Activated T-cell treated with anti-CD3 and anti-CD28 coated beads, Interleukin-2, amount 50 U/mL, for 72 hours (primary cell): ENCODE data around the gene FMNL2. TPM values are rescaled to one million over a fixed set of nuclear protein-coding genes. Genes with fewer than 3 reads are reported as not detected.
A peak's percentile ranks its signal among the peaks of the same experiment; 100 is the strongest.

Experiments
- ATAC-seq, 2 donors: fragments of 150-1000 bp; cut with Tn5 transposase; replicated peaks in 1 of 2; 2 replicates each; pipeline ENCODE4 v1.10.0; 2021; ENCODE audit warnings: moderate library complexity in 2 of 2, mild to moderate bottlenecking in 1 of 2
- DNase-seq, 2 donors: peaks; one replicate each; pipeline ENCODE4 v3.0.0; 2021 to 2022; ENCODE audit warnings: mixed read lengths in 1 of 2
- H3K27ac Mint-ChIP-seq: one replicate; pipeline ENCODE4 v1.8.0; 2022; ENCODE audit warnings: mild to moderate bottlenecking, moderate library complexity, mixed read lengths
- H3K27me3 Mint-ChIP-seq: one replicate; pipeline ENCODE4 v1.8.0; 2022; ENCODE audit warnings: low read depth, mixed read lengths
- H3K36me3 Mint-ChIP-seq, 2 donors: one replicate each; pipeline ENCODE4 v1.8.0; 2022; ENCODE audit warnings: mixed read lengths in 2 of 2, mild to moderate bottlenecking in 1 of 2; ENCODE audit not compliant: insufficient read depth in 2 of 2
- H3K4me1 Mint-ChIP-seq: one replicate; pipeline ENCODE4 v1.8.0; 2022; ENCODE audit warnings: low read depth, mixed read lengths
- H3K4me3 Mint-ChIP-seq, 2 donors: one replicate each; pipeline ENCODE4 v1.8.0; 2022; ENCODE audit warnings: mild to moderate bottlenecking in 2 of 2, mixed read lengths in 2 of 2, moderate library complexity in 2 of 2
- H3K9me3 Mint-ChIP-seq, 2 donors: one replicate each; pipeline ENCODE4 v1.8.0; 2022; ENCODE audit warnings: mixed read lengths in 2 of 2
- total RNA-seq, 2 donors: library from RNA; stranded (reverse); gene quantifications; one replicate each; pipeline ENCODE4 v1.2.3, GENCODE V29; 2022

Gene FMNL2
- total RNA-seq, 2 donors from 2014 or later: 3.5 to 4.7 TPM

DNA sequence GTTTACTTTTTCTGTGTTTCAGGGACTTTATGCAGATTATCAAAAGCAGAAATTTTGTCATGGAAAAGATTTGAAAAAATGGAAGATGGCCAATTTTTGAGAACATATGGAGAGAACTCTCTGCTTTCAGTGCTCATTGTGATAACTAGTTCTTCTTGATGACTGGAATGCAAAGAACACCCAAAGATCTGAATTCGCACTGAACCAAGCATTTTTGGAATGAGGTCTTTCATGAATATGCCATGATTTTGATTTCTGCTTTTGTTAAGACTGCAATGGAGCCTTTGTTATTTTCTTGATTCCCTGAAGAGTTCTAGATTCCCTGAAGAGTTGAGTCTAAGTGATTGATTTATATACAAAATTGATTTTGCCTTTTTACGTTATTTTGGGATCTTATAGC lies 124.1 kb downstream of the FMNL2 start:
- DNase-seq: no peak
- no peaks in the 10 kb centered on the region for H3K36me3 Mint-ChIP-seq
- H3K9me3 Mint-ChIP-seq: no peaks in the 10 kb centered on the region
- H3K27ac Mint-ChIP-seq: no peak overlapping the region
- no peak for ATAC-seq
- H3K4me1 Mint-ChIP-seq: no peaks in the 10 kb centered on the region
- H3K27me3 Mint-ChIP-seq: peaks cover 21% of the 10 kb centered on the region
- H3K4me3 Mint-ChIP-seq: no peak overlapping the region

DNA sequence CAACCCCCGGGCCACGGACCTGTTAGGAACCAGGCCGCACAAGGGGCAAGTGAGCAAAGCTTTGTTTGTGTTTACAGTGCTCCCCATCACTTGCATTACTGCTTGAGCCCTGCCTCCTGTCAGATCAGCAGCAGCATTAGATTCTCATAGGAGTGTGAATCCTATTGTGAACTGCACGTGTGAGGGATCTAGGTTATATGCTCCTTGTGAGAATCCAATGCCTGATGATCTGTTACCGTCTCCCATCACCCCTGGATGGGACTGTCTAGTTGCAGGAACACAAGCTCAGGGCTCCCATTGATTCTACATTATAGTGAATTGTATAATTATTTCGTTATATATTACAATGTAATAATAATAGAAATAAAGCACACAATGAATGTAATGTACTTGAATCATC lies 125.6 kb downstream of the FMNL2 start:
- Mint-ChIP-seq H3K27me3 (peaks cover 13% of the 10 kb centered on the region), H3K4me1 (no peaks in the 10 kb centered on the region), H3K9me3 (no peaks in the 10 kb centered on the region), H3K27ac (no peak overlapping the region), H3K36me3 (no peaks in the 10 kb centered on the region), H3K4me3 (no peak overlapping the region)
- DNase-seq (no peak), ATAC-seq (no peak)

DNA sequence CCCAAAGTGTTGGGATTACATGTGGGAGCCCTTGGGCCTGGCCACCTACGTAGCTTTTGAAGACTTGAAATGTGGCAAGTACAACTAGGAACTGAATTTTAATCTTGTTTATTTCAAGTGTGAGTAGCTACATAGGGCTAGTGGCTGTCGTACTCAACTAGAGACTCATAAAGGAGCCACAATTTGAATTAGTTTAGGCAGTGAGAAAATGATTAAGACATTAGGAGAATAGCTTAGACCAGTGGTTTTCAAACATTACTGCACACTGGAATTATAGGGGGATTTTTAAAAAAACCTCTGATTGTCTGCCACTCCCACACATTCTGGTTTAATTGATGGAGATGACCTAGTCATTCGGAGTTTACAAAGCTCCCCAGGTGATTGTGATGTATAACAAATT lies 127.1 kb downstream of the FMNL2 start:
- no peaks in the 10 kb centered on the region for H3K36me3 Mint-ChIP-seq
- no peaks in the 10 kb centered on the region for H3K9me3 Mint-ChIP-seq
- H3K27ac Mint-ChIP-seq: no peak overlapping the region
- DNase-seq (no peak), ATAC-seq (no peak)
- H3K27me3 Mint-ChIP-seq: peaks cover 16% of the 10 kb centered on the region
- no peaks in the 10 kb centered on the region for H3K4me1 Mint-ChIP-seq
- H3K4me3 Mint-ChIP-seq: no peak overlapping the region

DNA sequence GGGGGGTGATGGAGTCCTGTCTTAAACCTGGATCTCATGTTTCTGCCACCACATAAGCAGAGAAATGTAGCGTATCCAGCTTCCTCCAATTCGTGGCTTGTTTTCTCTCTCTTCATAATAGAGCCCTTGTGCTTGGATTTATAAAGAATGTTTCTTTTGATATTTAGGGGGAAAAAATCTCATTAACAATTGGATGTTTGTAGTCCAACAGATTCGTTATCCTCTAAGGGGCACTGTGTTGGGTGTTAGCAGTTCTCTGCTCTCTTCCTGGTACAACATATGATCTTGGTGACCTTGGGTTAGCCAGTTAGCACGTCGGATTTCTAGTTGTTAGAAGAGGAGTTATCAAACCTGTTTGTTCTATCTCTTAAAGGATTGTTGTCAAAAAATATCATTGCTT lies 127.8 kb downstream of the FMNL2 start:
- Mint-ChIP-seq H3K36me3 (no peaks in the 10 kb centered on the region), H3K9me3 (no peaks in the 10 kb centered on the region), H3K4me3 (no peak overlapping the region), H3K27me3 (peaks cover 21% of the 10 kb centered on the region), H3K27ac (no peak overlapping the region), H3K4me1 (no peaks in the 10 kb centered on the region)
- no peak for DNase-seq
- no peak for ATAC-seq

DNA sequence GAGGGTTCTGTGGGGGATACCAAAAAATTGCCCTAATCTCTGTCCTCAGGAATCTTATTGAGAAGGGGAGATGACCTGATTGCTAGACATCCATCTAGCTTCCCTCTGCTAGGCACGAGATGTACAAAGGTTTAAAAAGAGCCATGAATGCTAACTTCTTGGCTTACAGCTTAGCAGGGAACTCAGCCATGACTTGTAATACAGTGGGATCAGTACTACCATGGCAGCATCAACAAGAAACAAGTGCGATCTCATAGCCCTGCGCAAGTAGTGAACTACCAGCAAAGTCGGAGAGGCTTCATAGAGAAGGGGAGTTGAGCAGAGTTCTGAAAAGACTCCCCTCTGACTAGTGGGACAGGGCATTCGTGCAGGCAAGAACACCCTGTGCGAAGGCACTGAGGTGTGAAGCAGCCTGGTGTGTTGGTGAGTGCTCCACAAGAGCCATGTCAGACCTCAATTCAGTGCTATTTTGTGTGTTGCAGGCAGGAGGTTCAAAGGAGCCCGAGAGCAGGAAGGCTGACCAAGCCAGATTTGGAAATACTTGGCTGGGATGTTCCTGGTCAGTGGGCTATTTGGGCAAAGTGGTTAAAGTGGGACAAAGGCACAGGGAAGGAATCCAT lies 130.0 kb downstream of the FMNL2 start:
- Mint-ChIP-seq H3K36me3 (no peaks in the 10 kb centered on the region), H3K27ac (no peak overlapping the region), H3K9me3 (no peaks in the 10 kb centered on the region)

DNA sequence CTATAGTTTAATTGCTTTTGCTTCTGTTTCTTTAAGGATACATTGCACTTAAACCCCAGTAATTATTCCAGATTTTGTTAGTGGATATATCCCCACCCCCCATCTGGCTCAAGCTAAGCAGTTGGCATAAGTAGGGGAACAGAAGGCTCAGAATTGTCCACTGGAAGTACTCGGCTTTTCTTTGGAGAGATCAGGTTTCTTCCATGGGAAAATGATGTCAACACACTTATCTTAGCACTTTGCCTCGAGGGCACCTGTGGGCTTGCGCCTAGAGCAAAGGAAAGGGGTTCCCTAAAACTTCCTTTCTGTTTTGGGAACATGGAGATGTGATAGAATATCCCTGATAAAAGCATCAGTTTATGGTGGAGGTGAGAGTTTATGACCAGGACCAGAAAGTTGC lies 130.6 kb downstream of the FMNL2 start:
- Mint-ChIP-seq H3K27me3 (peaks cover 14% of the 10 kb centered on the region), H3K4me1 (peaks cover 12% of the 10 kb centered on the region), H3K9me3 (no peaks in the 10 kb centered on the region), H3K4me3 (no peak overlapping the region), H3K36me3 (no peaks in the 10 kb centered on the region), H3K27ac (no peak overlapping the region)
- no peak for DNase-seq
- no peak for ATAC-seq

More for the DNA sequence above, 130.0 kb downstream of the FMNL2 start:
- DNase-seq: no peak
- H3K27me3 Mint-ChIP-seq: peaks cover 14% of the 10 kb centered on the region
- no peak for ATAC-seq
- no peak overlapping the region for H3K4me3 Mint-ChIP-seq
- peaks cover 12% of the 10 kb centered on the region for H3K4me1 Mint-ChIP-seq

DNA sequence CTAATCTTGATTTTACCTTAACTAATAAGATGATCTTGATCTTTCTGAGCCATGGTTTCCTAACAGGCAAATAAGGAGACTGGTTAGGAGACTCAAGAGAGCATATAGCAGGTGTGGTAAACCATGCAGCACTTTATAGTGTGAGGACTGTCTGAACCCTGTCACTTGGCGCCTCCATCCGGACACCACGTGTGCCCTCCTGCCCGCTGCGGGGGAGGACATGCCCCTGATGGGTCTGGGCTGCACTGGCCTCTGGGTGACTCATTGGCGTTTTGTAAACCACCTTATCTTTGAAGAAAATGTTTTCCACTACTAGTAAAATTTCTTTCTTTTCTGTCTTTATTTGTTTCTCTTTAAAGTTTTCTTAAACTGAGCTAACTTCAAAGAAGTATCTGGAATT lies 131.1 kb downstream of the FMNL2 start:
- H3K27me3 Mint-ChIP-seq: peaks cover 10% of the 10 kb centered on the region

DNA sequence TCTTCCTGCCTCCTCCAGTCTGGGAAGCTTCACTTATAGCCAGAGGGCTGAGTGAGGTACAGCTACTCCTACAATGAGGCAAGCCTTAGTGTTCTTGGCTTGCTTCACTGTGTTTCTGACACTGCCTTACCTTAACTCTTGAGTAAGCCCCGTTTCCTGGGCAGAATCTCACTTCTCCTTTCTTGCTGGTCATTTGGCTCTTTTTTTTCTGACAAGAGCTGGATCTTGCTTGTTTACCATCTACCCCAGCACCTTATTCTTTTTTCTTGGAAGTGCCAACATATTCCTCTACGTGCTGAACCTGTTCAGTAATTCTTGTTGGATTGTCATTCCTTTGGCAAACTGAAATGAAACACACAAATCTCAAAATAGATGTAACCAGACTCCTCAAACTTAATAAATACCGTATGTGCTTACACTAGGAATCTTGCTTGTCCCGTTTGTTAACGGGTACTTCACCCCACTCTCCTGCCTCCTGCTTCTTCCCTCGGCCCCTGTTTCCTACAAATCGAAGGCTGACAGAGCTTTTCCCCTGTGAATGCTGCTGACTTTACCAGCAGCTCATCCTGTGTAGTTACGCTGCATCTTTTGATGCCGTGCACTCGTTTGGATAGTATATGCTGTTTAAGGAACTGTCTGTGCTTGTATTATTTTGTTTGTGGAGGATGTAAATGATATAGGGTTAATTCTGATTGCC lies 132.2 kb downstream of the FMNL2 start:
- ATAC-seq (no peak), DNase-seq (no peak)
- Mint-ChIP-seq H3K4me1 (peaks cover 12% of the 10 kb centered on the region), H3K9me3 (no peaks in the 10 kb centered on the region), H3K27me3 (peaks cover 9% of the 10 kb centered on the region), H3K27ac (no peak overlapping the region), H3K4me3 (no peak overlapping the region), H3K36me3 (no peaks in the 10 kb centered on the region)

More for the DNA sequence above, 131.1 kb downstream of the FMNL2 start:
- ATAC-seq (no peak), DNase-seq (no peak)
- peaks cover 12% of the 10 kb centered on the region for H3K4me1 Mint-ChIP-seq
- H3K36me3 Mint-ChIP-seq: no peaks in the 10 kb centered on the region
- no peak overlapping the region for H3K27ac Mint-ChIP-seq
- no peaks in the 10 kb centered on the region for H3K9me3 Mint-ChIP-seq
- H3K4me3 Mint-ChIP-seq: no peak overlapping the region

DNA sequence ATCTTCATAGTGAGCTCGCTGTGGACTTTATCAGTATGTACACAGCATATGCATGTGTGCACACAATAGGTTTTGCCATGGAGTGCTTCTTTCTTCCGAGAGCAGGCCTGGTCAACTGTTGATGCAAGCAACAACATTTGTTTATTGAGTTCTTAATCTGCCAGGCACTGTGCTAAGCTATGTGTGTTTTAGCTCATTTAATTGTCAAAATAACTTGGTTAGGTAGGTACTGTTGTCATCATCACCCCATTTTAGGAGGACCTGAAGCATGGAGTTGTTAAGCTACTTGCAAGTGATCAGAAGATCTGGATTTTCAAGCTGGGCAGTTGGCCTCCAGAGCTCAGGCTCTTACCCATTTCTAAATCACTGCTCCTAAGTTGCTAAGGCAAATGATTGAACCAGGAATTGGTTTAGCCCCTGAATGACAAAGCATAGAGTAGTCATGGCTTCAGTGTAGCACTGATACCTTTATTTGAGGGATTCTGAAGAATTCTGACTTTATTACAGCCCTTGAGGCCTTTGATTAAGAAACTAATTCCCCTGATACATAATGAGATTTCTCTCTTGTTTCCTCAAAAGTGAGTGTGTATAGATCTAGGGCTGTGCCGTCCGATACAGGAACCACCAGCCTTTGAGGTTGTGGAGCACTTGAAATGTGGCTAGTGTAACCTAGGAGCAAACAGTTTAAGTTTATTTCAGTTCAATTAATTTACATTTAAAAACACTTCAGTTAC lies 132.9 kb downstream of the FMNL2 start:
- ATAC-seq (no peak), DNase-seq (no peak)
- H3K27me3 Mint-ChIP-seq: peaks cover 9% of the 10 kb centered on the region
- H3K9me3 Mint-ChIP-seq: no peaks in the 10 kb centered on the region
- peaks cover 12% of the 10 kb centered on the region for H3K4me1 Mint-ChIP-seq
- no peaks in the 10 kb centered on the region for H3K36me3 Mint-ChIP-seq
- no peak overlapping the region for H3K4me3 Mint-ChIP-seq
- H3K27ac Mint-ChIP-seq: no peak overlapping the region

DNA sequence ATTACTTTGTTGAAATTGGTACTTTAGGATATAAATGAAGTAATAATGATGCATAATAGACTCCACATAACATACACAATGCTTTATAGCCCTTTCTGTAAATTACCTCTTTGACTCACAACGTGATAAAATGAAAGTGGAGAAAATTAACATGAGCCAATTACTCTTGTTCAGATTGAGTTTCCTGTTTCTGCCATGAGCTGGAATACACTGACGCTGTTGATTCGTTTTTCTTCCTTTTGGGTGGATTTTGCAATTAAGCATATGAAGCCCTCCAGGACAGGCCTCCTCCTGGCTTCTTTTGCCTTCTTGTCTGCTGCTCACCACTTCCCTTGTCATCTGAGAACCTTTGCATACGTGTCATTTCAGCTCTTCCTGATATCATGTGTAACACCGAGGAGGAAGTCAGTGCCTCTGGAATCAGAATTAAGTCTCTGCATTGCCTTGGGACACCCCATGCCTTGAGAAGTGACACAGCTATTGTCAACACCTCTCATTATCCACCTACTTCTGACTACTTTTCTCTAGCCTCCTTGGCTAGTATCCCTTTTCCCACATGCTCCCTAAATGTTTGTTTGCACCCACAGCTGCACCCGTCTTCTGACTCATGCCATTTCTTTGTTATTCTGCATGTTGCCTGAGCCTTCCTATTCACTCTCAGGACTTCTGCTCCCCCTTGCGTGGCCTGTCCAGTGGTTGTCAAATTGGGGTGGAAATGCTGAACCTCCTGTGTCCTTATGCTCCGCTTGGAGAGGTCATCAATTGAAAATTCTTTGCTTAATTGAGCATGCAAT lies 134.1 kb downstream of the FMNL2 start:
- Mint-ChIP-seq H3K4me1 (peaks cover 12% of the 10 kb centered on the region), H3K4me3 (peak overlapping the region; percentile 3 to 18), H3K9me3 (no peaks in the 10 kb centered on the region), H3K27me3 (peaks cover 9% of the 10 kb centered on the region), H3K36me3 (no peaks in the 10 kb centered on the region), H3K27ac (no peak overlapping the region)
- ATAC-seq (no peak), DNase-seq (no peak)

DNA sequence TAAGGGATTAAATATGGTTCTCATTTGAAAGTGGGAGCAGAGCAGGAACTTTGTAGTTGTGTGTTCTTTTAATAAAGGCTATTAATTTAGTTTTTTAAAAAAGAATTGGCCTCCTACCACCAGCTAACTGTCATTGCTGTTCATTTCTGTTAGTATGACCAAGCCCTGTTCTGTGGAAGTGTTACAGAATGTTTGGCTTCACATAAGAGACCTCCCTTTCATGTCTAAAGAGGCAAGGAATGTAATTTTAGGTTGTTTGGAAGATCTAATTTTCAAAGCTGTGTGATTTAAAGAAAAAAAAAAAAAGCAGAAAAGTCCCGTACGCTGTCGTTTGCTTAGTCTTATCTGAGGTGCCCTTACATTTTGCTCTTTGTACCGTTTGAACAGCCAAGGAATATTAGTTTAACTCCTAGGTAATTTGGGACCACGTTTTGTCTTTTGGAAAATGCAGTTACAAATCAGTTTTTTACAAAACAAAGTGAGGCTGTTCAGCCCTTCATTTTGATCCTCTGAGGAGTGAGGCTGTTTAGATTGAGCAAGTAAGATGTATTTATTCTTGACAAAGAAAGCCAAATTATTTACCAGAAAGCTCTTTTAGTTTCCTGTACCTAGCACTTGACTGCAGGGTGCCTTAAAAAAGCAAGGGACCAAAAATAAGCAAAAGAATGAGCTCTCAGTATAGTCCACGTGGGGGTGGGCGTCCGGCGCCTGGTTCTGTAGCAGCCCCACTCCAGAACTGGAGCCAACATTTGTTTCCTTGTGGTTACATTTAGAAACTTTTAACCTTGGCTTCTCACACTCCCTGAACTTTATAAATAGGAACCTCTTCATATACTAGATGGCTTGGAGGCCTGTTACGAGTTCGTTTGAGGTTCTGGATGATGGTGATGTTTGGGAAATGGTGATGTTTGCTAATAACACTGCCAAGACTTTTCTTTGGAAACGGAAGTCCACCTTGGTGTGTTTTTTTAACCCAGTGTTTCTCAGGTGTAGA lies 136.2 kb downstream of the FMNL2 start:
- DNase-seq (no peak), ATAC-seq (no peak)
- Mint-ChIP-seq H3K27me3 (peaks cover 9% of the 10 kb centered on the region), H3K4me3 (no peak overlapping the region), H3K4me1 (peaks cover 12% of the 10 kb centered on the region), H3K9me3 (no peaks in the 10 kb centered on the region), H3K36me3 (no peaks in the 10 kb centered on the region), H3K27ac (no peak overlapping the region)

DNA sequence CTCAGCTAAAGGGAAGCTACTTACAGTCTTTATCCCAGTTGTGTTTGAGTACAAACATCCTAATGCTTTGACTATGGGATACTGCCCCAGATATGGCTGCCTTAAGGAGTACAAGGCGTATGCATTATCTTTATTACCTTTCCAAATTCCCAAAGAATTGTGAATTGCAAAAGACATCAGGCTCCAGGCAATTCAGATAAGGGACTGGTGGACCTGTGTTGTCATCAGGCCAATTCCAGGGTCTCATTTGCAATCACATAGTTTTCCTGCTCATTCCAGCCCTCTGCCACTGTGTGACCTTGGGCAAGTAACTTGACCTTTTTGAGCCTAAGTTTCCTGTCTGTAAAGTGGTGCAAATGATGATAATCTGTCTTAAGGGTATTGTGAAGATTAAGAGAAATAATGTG lies 137.5 kb downstream of the FMNL2 start:
- peaks cover 2% of the 10 kb centered on the region for H3K27me3 Mint-ChIP-seq
- peaks cover 12% of the 10 kb centered on the region for H3K4me1 Mint-ChIP-seq
- no peak for ATAC-seq
- H3K36me3 Mint-ChIP-seq: no peaks in the 10 kb centered on the region
- no peaks in the 10 kb centered on the region for H3K9me3 Mint-ChIP-seq
- H3K4me3 Mint-ChIP-seq: no peak overlapping the region
- no peak overlapping the region for H3K27ac Mint-ChIP-seq
- no peak for DNase-seq
